Suprapubic skin (tissue), 4 donors: ENCODE data around the gene CSNK1G1.

Experiments used
- EP300 ChIP-seq: sonication (generic); formaldehyde crosslinking; IDR thresholded peaks from one replicate; pipeline ENCODE4 v1.6.1; 2017; ENCODE audit warnings: antibody characterized with exemption
- POLR2A ChIP-seq, 2 donors: fragments of 450-650 bp; IDR thresholded peaks; one replicate each; pipeline ENCODE4 v1.6.1; 2017; ENCODE audit warnings: antibody characterized with exemption in 2 of 2, mild to moderate bottlenecking in 2 of 2, moderate library complexity in 2 of 2
- POLR2AphosphoS5 ChIP-seq, 3 donors: sonication (generic); formaldehyde crosslinking; IDR thresholded peaks; one replicate each; pipeline ENCODE4 v1.6.1; 2017; ENCODE audit warnings: antibody characterized with exemption in 3 of 3
- TF ChIP-seq, protein P1 (sequence below), 2 donors: fragments of 200-600 bp in 1 of 2; fragments of 450-650 bp in 1 of 2; sonication (generic) in 1 of 2; IDR thresholded peaks; one replicate each; pipeline ENCODE4 v1.5.1; 2016 to 2019; ENCODE audit warnings: antibody characterized with exemption in 2 of 2, mild to moderate bottlenecking in 1 of 2, moderate library complexity in 1 of 2

DNA sequence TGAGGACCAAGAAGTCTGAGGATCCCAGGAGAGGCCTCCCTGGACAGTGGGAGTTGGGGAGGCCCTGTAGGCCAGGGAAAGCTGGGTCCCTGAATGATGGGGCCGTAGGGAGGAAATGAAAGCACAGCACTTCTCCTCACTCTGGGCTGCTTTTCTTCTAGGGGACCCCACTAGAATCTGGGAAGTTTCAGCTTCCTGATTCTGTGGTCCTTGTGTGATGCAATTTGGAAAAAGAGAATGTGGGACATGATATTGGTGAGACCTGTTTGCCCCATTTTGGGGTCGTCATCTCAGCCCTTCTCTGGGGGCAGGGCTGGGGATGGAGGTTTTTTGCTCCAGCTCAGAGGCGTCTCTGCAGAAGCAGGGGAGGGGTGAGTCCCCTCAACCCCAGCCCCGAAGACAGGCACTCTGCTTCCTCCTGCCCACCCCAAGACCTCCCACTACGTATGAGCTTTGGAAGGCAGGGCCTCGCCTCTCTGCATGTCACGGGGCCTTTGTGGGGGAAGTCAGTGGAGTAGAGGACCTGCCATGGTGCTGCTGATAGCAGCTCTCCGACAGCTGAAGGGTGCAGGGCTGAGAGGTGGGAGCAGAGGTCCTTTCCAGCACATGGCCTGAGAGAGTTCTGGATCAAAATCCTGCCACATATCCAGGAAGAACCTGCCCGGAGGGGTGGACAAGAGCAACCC, 205.9 kb downstream of the CSNK1G1 start:
- TF ChIP-seq, protein P1, sequence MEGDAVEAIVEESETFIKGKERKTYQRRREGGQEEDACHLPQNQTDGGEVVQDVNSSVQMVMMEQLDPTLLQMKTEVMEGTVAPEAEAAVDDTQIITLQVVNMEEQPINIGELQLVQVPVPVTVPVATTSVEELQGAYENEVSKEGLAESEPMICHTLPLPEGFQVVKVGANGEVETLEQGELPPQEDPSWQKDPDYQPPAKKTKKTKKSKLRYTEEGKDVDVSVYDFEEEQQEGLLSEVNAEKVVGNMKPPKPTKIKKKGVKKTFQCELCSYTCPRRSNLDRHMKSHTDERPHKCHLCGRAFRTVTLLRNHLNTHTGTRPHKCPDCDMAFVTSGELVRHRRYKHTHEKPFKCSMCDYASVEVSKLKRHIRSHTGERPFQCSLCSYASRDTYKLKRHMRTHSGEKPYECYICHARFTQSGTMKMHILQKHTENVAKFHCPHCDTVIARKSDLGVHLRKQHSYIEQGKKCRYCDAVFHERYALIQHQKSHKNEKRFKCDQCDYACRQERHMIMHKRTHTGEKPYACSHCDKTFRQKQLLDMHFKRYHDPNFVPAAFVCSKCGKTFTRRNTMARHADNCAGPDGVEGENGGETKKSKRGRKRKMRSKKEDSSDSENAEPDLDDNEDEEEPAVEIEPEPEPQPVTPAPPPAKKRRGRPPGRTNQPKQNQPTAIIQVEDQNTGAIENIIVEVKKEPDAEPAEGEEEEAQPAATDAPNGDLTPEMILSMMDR (IDR thresholded peaks at IDR 0.05) = no peak
- TF ChIP-seq POLR2A (IDR thresholded peaks at IDR 0.05) (no peak), EP300 (no peak), POLR2AphosphoS5 (IDR thresholded peaks at IDR 0.05) (no peak)
